G401 (cell line): ENCODE data around the gene NEURL3. TPM values are rescaled to one million over a fixed set of nuclear protein-coding genes. Genes with fewer than 3 reads are reported as not detected.
A peak's percentile ranks its signal among the peaks of the same experiment; 100 is the strongest.
"Not testable (repeated sequence)": the region's sequence is repeated elsewhere in the genome, so short reads cannot be mapped to it uniquely, and the experiment has no call there.

Source experiments
- DNase-seq: peaks from one replicate; pipeline ENCODE4 v3.0.0-alpha.2; 2015; ENCODE audit warnings: low spot score
- in situ Hi-C: cut with HindIII; loops from 2 replicates; pipeline ENCODE4 v1.10.0; 2016; ENCODE audit warnings: low sequenced_read_pairs, mixed read lengths
- total RNA-seq: library from RNA; depleted of rRNA; stranded (reverse); fragments of >200 nt; shearing (Covaris generic); gene quantifications from 2 replicates; pipeline ENCODE4 v1.2.3, GENCODE V29; 2014; rRNA removed

Gene NEURL3, protein sequence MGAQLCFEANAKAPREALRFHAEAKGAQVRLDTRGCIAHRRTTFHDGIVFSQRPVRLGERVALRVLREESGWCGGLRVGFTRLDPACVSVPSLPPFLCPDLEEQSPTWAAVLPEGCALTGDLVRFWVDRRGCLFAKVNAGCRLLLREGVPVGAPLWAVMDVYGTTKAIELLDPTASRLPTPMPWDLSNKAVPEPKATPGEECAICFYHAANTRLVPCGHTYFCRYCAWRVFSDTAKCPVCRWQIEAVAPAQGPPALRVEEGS
- not detected in 2 replicates for total RNA-seq

DNA sequence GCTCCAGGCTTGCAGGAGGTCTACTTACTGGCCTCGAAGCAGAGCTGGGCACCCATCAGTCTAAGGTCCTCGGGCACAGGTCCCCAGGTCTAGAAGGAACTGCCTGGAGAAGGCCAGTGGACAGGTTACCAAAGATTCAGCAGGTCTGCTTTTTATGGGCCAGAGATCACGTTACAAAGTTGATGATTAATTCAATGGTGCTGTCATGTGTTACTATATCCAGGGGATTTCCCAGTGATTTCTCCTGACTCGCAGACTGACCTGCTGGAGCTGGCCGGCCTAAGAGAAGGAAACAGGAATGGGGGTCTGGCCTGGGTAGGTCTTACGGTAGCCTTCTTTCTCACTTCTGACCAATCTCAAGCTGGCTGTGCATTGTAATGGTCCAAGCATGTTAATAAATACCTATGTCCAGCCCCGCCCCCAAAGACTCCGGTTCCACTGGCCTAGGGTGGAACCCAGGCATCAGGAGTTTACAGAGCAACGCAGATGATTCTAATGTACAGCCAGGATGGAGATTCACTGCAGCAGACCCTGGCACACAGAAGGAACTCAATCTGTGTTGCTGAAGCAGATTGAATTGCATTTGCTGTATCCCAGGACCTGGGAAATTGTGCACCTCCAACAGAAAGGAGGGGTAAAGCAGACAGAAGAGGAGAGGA is at the start of gene NEURL3:
Gene NEURL3 (minus strand): TSS at position 127 of the 659 bp plus-strand sequence. CDS start 71 bp downstream, at position 56.
- DNase-seq: no peak
- in situ Hi-C loops: no loop called here

DNA sequence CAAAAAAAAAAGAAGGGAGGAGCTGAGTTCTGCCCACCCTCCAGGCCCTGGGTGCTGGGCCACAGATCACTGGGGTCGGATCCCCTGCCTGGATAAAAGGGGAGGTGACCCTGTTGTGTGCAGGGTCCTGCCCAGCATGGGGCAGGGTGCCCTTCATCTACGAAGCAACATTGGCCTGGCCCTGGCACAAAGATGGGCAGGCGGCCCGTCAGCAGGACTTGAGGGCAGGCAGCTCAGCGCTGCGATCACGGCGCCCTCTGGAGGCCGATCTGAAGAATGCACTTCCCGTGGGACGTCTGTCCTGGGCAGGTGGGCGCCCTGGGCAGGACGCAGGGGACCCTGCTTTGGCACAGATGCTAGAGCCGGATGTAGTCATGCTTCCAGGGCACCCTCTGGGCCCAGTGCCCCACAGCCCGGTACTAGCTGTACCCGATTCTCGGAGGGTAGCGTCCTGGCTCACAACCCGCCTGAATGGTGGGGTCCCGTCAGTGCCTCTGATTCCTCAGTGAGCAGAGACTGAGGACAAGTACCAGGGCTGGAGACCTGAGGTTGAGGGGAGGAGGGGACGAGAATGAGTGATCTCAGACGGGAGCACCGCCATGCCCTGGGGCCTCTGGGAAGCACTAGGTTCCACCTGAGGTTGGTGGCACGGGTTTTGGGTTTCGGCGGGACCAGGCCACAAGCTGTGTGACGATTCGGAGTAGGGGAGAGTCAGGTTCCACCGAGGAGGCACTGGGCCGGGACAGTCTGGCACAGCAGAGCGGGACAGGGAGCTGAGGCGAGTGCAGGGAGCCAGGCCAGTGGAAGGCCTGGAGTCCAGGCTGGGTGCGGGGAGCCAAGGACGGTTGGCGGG is 49.4 kb upstream of the NEURL3 start:
- peak; percentile 55 for DNase-seq
- in situ Hi-C loops: no loop called here

- DNase-seq, in situ Hi-C loops: not testable (repeated sequence)
These were observed 48.8 kb upstream of the NEURL3 start for GRCh38 chr2:96553957-96554292.

GRCh38 chr2:96553176-96553956 is 48.2 kb upstream of the NEURL3 start:
- in situ Hi-C loops: no loop called here
- no peak for DNase-seq

- in situ Hi-C loops: no loop called here
- DNase-seq: no peak
These were observed 47.4 kb upstream of the NEURL3 start for GRCh38 chr2:96552315-96553175.

DNA sequence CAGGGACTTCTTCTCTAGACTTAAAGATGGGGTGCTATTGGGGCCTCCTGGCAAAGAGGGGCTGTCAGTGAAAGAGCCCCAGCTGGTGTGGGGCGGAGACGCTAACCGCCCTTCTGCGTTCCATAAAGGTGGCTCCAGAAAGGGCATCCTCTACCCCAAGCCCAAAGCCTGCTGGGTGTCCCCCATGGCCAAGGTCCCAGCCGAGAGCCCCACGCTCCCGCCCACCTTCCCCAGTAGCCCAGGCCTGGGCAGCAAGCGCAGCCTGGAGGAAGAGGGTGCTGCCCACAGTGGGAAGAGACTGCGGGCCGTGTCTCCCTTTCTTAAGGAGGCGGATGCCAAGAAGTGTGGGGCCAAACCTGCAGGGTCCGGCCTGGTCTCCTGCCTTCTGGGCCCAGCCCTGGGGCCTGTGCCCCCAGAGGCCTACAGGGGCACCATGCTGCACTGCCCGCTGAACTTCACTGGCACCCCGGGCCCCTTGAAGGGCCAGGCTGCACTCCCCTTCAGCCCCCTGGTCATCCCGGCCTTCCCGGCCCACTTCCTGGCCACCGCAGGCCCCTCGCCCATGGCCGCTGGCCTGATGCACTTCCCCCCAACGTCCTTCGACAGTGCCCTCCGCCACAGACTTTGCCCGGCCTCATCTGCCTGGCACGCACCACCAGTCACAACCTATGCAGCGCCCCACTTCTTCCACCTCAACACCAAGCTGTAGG is 46.6 kb upstream of the NEURL3 start:
- DNase-seq: no peak
- in situ Hi-C loops: no loop called here

- in situ Hi-C loops: no loop called here
- no peak for DNase-seq
These were observed 45.8 kb upstream of the NEURL3 start for GRCh38 chr2:96550787-96551604.

DNA sequence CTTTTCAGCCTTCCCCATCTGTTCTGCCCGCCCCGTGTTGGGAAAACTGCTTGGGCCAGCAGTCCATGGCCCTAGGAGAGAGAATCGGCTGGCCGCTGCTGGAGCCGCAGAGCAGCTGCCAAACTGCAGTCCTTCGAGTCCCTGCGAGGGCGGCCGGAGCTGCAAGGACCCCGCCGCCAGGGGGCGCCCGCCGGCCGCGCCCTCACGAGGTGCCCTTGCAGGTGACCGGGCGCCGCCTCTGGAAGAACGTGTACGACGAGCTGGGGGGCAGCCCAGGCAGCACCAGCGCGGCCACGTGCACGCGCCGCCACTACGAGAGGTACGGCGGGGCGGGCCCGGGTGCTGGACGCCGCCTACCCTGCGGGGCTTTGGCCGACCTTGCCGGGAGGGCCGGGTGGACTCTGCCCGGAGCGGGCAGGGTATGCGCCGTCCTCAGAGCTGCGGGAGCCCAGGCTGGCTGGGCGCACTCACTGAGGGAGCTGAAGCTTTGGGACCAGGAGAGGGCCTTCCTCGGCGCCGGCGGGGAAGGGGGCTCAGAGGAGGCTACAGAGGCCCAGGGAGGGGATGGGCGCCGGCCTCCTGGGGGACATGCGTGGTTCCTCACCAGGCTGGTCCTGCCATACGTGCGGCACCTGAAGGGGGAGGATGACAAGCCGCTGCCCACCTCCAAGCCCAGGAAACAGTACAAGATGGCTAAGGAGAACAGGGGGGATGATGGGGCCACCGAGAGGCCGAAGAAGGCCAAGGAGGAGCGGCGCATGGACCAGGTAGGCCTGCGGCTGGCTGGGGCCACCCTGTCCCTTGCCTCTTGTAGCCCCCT is 45.0 kb upstream of the NEURL3 start:
- in situ Hi-C loops: no loop called here

GRCh38 chr2:96549466-96549785 is 44.3 kb upstream of the NEURL3 start:
- in situ Hi-C loops: no loop called here
- DNase-seq: no peak

More for the DNA sequence above, 45.0 kb upstream of the NEURL3 start:
- no peak for DNase-seq

DNA sequence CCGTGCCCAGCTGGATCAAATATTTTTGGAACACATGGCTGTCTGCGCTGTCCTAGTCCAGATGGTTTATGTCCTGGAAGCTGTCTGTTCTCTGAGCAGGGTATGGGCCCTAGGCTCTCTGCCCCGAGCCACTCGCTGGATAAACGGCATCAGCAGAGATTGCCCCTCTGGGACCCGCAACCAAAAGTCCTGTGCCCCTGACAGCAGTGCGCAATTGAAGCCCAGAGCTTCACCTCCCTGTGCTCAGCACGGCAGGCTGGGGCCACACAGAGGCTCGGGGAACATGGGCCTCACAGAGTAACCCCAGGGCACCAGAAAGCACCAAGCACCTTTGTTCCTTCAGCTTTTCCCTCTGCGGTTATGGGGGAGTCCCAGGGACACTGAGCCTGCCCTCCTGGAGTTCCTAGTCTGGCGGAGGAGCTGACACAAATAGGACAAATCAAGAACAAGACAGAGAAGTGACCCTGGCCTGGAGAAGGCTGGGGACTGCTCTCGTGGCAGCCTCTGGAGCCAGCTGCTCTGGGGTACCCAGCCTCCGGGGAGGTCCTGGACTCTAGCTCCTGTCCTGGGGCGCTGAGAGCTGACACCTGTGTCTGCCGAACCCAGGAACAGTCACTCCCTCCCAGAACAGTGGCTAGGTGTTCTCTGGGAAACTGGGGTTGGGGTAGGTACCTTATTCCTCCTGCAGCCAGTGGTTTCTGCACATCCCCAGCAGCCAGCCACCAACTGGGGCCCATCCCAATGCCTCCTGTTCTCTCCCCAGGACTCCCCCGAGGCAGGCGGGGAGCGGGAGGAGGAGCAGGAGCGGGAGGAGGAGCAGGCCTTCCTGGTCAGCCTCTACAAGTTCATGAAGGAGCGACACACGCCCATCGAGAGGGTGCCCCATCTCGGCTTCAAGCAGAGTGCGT is 43.7 kb upstream of the NEURL3 start:
- in situ Hi-C loops: no loop called here
- no peak for DNase-seq

DNA sequence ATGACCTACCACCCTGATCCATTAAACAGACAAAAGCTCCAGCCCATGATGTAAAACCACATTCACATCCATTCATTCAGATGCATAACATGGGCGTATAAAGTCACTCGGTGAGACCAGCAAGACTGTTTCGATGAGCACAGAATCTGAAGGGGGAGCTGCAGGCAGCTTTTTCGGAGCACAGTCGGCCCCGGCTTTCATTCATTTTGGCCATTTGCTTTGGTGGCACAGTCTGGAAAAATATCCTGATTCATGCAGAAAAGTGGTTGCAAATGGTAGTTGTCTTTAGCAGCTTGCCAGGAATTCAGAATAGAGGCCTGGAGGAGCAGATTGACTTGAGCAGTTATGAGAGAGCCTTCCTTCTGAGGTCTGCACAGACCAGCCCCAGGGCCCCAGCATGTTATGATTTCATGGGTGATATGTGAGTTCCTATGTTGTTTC is 42.6 kb upstream of the NEURL3 start:
- peak; percentile 15 for DNase-seq
- in situ Hi-C loops: no loop called here

DNA sequence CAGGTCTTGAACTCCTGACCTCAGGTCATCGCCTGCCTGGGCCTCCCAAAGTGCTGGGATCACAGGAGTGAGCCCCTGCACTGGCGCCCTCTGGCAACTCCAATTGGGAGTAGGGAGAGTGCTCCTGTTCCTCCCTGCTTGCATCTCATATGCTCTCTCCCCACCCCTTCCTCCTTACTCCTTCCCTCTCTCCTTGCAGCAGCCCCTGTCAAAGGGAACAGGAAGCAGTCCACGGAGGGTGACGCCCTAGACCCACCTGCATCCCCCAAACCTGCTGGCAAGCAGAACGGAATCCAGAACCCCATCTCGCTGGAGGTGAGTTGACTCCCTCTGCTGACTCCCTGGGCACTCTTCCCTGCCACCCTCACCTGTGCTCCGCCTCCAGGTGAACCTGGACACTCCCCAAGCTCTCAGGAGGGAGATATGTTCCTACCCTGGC is 42.1 kb upstream of the NEURL3 start:
- in situ Hi-C loops: no loop called here
- DNase-seq: no peak

- no peak for DNase-seq
- in situ Hi-C loops: no loop called here
These were observed 41.6 kb upstream of the NEURL3 start for GRCh38 chr2:96546797-96547196.

- DNase-seq: no peak
- in situ Hi-C loops: no loop called here
These were observed 41.2 kb upstream of the NEURL3 start for GRCh38 chr2:96546321-96546720.

DNA sequence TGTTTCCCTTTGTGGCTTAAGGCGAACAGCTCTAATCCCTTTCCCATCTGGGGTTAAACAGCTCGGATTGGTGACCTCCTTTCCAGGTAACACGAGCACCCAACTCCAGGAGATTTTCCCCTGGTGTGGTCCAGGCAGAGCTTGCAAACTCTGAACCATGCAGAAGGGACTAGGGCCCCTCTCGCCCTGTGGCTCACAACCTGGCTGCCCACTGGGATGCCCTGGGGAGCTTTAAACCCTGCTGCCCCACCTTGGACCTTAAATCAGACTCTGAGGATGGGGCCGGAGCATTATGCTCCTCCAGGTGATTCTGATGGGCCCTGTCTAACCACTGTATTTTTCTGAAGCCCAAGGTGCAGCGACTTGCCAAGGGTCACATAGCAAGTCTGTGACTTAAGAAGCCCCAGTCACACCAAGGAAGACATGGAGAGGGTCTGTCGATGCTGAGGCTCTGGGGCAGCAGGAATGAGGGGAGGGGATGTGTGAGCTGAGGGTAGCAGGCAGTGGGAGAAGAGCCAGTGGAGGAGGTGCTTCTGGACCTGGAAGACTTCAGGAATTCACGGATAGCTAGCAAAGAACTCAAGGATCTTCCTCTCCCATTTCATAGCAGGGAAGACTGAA is 37.3 kb upstream of the NEURL3 start:
- in situ Hi-C loops: no loop called here
- no peak for DNase-seq
